Type B pancreatic cell (in vitro differentiated cells): ENCODE measurements around the gene SLC8A1. TPM values are rescaled to one million over a fixed set of nuclear protein-coding genes. Genes with fewer than 3 reads are reported as not detected.

Experiments
- DNase-seq: peaks from one replicate; pipeline ENCODE4 v3.0.0; 2021; ENCODE audit warnings: mixed read lengths; ENCODE audit not compliant: unreplicated experiment; ENCODE audit errors: extremely low spot score
- H3K27ac Mint-ChIP-seq: 2 replicates; pipeline ENCODE4 v1.8.0; 2021; ENCODE audit warnings: mild to moderate bottlenecking, mixed read lengths
- H3K27me3 Mint-ChIP-seq: 2 replicates; pipeline ENCODE4 v1.8.0; 2021; ENCODE audit warnings: mixed read lengths
- H3K36me3 Mint-ChIP-seq: 2 replicates; pipeline ENCODE4 v1.8.0; 2021; ENCODE audit warnings: mixed read lengths
- H3K4me1 Mint-ChIP-seq: one replicate; pipeline ENCODE4 v1.8.0; 2021; ENCODE audit warnings: mixed read lengths; ENCODE audit not compliant: unreplicated experiment
- H3K4me3 Mint-ChIP-seq: 2 replicates; pipeline ENCODE4 v1.8.0; 2021; ENCODE audit warnings: mild to moderate bottlenecking, mixed read lengths
- H3K9me3 Mint-ChIP-seq: 2 replicates; pipeline ENCODE4 v1.8.0; 2021; ENCODE audit warnings: mixed read lengths
- total RNA-seq: library from RNA; stranded (reverse); gene quantifications from 2 replicates; pipeline ENCODE4 v1.2.1, GENCODE V29; 2021; ENCODE audit warnings: low replicate concordance
- TF ChIP-seq, protein P1 (sequence below): fragments of 200-600 bp; sonication (generic); conservative IDR thresholded peaks from 2 replicates; pipeline ENCODE4 v1.5.0; 2021; ENCODE audit warnings: antibody characterized with exemption, mild to moderate bottlenecking

The SLC8A1 gene
- total RNA-seq, 1 donor from 2014 or later: 42.1 TPM

DNA sequence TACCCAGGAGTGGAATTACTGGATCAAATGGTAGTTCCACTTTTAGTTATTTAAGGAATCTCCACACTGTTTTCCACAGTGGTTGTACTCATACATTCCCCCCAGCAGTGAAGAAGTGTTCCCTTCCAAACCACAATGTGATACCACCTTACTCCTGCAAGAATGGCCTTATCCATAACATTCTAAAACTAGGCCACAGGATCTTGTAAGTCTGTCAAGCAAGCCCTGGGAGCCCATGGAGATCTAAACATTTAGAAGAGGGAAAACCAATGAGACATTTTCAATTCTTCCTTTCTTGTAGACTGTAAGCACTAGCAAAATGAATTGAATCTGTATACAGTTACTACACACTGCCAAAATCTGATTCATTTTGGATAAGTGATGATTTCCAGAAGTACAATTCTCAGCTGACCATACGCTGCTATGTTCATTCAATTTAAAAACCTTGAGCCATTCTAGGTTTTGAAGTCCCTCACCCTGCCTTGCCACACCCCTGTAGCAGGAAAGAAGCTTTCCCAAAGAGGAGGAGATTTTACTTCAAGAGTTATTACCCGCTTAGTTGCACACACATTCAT, 149.1 kb downstream of the SLC8A1 start:
- Mint-ChIP-seq H3K36me3 (peaks cover 4% of the 10 kb centered on the region), H3K27ac (no peak overlapping the region), H3K4me1 (no peaks in the 10 kb centered on the region), H3K4me3 (no peak overlapping the region), H3K9me3 (no peaks in the 10 kb centered on the region), H3K27me3 (no peaks in the 10 kb centered on the region)
- TF ChIP-seq, protein P1, sequence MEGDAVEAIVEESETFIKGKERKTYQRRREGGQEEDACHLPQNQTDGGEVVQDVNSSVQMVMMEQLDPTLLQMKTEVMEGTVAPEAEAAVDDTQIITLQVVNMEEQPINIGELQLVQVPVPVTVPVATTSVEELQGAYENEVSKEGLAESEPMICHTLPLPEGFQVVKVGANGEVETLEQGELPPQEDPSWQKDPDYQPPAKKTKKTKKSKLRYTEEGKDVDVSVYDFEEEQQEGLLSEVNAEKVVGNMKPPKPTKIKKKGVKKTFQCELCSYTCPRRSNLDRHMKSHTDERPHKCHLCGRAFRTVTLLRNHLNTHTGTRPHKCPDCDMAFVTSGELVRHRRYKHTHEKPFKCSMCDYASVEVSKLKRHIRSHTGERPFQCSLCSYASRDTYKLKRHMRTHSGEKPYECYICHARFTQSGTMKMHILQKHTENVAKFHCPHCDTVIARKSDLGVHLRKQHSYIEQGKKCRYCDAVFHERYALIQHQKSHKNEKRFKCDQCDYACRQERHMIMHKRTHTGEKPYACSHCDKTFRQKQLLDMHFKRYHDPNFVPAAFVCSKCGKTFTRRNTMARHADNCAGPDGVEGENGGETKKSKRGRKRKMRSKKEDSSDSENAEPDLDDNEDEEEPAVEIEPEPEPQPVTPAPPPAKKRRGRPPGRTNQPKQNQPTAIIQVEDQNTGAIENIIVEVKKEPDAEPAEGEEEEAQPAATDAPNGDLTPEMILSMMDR: no peak
- DNase-seq: no peak

- TF ChIP-seq, protein P1: no peak
- Mint-ChIP-seq H3K27ac (no peak overlapping the region), H3K9me3 (no peaks in the 10 kb centered on the region), H3K36me3 (no peaks in the 10 kb centered on the region), H3K4me1 (no peaks in the 10 kb centered on the region), H3K4me3 (no peak overlapping the region), H3K27me3 (no peaks in the 10 kb centered on the region)
- no peak for DNase-seq
These were observed 151.5 kb downstream of the SLC8A1 start for GRCh38 chr2:40300391-40300790.

DNA sequence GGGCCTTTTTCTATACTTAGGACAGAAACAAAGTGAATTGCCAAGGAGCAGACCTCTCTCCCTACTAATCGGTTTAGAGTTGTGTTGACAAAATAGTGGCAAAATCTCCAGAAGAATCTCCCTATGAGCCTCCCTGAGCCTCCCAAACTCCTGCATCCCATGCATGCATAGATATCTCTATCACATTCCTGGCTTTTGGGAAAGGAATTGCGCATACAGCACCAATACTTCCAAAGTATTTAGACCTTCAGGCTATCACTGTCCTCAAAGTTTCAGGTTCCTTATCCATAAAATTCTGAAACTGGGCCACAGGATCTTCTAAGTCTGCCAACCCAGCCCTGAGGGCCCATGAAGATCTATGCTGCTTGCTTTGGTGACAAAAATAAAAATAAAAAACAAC, 152.1 kb downstream of the SLC8A1 start:
- Mint-ChIP-seq H3K4me1 (no peaks in the 10 kb centered on the region), H3K27me3 (no peaks in the 10 kb centered on the region), H3K9me3 (no peaks in the 10 kb centered on the region), H3K4me3 (no peak overlapping the region), H3K36me3 (no peaks in the 10 kb centered on the region), H3K27ac (no peak overlapping the region)
- TF ChIP-seq, protein P1: no peak
- DNase-seq: no peak

GRCh38 chr2:40299173-40299572, 152.7 kb downstream of the SLC8A1 start:
- no peaks in the 10 kb centered on the region for H3K36me3 Mint-ChIP-seq
- no peaks in the 10 kb centered on the region for H3K27me3 Mint-ChIP-seq
- TF ChIP-seq, protein P1: no peak
- H3K27ac Mint-ChIP-seq: no peak overlapping the region
- no peaks in the 10 kb centered on the region for H3K4me1 Mint-ChIP-seq
- H3K9me3 Mint-ChIP-seq: no peaks in the 10 kb centered on the region
- no peak for DNase-seq
- H3K4me3 Mint-ChIP-seq: no peak overlapping the region

GRCh38 chr2:40298026-40298425, 153.9 kb downstream of the SLC8A1 start:
- Mint-ChIP-seq H3K27me3 (no peaks in the 10 kb centered on the region), H3K4me3 (no peak overlapping the region), H3K27ac (no peak overlapping the region), H3K9me3 (no peaks in the 10 kb centered on the region), H3K36me3 (no peaks in the 10 kb centered on the region), H3K4me1 (no peaks in the 10 kb centered on the region)
- no peak for DNase-seq
- TF ChIP-seq, protein P1: no peak

GRCh38 chr2:40292291-40292690, 159.6 kb downstream of the SLC8A1 start:
- H3K27ac Mint-ChIP-seq: no peak overlapping the region
- H3K4me1 Mint-ChIP-seq: no peaks in the 10 kb centered on the region
- DNase-seq: no peak
- H3K4me3 Mint-ChIP-seq: no peak overlapping the region
- H3K27me3 Mint-ChIP-seq: no peaks in the 10 kb centered on the region
- no peaks in the 10 kb centered on the region for H3K36me3 Mint-ChIP-seq
- TF ChIP-seq, protein P1: no peak
- H3K9me3 Mint-ChIP-seq: no peaks in the 10 kb centered on the region
